Fibroblast of lung (primary cell): ENCODE measurements around the gene HBA2.

Source experiments
- EZH2 ChIP-seq: IDR thresholded peaks from 2 replicates; pipeline ENCODE4 v1.5.1; 2012; ENCODE audit warnings: low read length, control low read depth, mild to moderate bottlenecking; ENCODE audit errors: missing control alignments
- TF ChIP-seq, protein P1 (sequence below), 2 donors: IDR thresholded peaks in 1 of 2; conservative IDR thresholded peaks in 1 of 2; 1 replicate in 1 of 2; 2 replicates in 1 of 2; pipeline ENCODE4 v1.5.1; 2011 to 2012; ENCODE audit warnings: low read length in 2 of 2, control low read depth in 1 of 2, inconsistent platforms in 1 of 2, low read depth in 1 of 2, mild to moderate bottlenecking in 1 of 2

DNA sequence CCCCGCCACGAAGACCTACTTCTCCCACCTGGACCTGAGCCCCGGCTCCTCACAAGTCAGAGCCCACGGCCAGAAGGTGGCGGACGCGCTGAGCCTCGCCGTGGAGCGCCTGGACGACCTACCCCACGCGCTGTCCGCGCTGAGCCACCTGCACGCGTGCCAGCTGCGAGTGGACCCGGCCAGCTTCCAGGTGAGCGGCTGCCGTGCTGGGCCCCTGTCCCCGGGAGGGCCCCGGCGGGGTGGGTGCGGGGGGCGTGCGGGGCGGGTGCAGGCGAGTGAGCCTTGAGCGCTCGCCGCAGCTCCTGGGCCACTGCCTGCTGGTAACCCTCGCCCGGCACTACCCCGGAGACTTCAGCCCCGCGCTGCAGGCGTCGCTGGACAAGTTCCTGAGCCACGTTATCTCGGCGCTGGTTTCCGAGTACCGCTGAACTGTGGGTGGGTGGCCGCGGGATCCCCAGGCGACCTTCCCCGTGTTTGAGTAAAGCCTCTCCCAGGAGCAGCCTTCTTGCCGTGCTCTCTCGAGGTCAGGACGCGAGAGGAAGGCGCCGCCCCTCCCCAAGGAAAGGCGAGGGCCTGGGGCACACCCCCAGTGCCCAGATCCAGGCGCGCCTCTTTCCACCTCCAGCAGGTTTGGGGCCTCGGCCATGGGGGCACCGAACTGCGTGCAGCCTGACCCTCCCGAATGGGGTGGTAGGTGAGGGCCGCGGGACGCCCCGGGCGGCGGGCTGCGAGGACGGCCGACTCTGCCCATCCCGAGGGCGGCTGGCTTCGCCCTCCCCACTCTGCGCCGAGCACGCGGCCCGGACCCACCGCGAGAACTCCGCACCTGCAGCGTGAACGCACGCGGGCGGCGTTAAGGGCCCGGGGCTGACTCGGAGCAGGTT lies 8.2 kb downstream of the HBA2 start:
- TF ChIP-seq, protein P1, sequence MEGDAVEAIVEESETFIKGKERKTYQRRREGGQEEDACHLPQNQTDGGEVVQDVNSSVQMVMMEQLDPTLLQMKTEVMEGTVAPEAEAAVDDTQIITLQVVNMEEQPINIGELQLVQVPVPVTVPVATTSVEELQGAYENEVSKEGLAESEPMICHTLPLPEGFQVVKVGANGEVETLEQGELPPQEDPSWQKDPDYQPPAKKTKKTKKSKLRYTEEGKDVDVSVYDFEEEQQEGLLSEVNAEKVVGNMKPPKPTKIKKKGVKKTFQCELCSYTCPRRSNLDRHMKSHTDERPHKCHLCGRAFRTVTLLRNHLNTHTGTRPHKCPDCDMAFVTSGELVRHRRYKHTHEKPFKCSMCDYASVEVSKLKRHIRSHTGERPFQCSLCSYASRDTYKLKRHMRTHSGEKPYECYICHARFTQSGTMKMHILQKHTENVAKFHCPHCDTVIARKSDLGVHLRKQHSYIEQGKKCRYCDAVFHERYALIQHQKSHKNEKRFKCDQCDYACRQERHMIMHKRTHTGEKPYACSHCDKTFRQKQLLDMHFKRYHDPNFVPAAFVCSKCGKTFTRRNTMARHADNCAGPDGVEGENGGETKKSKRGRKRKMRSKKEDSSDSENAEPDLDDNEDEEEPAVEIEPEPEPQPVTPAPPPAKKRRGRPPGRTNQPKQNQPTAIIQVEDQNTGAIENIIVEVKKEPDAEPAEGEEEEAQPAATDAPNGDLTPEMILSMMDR (conservative IDR thresholded peaks at IDR 0.05 in 1 of 2, IDR thresholded peaks at IDR 0.05 in 1 of 2; ENCODE audit: low read depth in 1 of 2, low read length in 2 of 2) = no peak
- TF ChIP-seq EZH2 = no peak
